Stimulated activated CD8-positive, alpha-beta memory T cell treated with anti-CD3 and anti-CD28 coated beads, Interleukin-15, amount 100 ng/mL, for 24 hours (primary cell): ENCODE results near the gene TNFAIP8.

ENCODE experiments used
- DNase-seq: peaks from one replicate; pipeline ENCODE4 v3.0.0-alpha.2; 2020; ENCODE audit warnings: low read depth

TNFAIP8 gene

DNA sequence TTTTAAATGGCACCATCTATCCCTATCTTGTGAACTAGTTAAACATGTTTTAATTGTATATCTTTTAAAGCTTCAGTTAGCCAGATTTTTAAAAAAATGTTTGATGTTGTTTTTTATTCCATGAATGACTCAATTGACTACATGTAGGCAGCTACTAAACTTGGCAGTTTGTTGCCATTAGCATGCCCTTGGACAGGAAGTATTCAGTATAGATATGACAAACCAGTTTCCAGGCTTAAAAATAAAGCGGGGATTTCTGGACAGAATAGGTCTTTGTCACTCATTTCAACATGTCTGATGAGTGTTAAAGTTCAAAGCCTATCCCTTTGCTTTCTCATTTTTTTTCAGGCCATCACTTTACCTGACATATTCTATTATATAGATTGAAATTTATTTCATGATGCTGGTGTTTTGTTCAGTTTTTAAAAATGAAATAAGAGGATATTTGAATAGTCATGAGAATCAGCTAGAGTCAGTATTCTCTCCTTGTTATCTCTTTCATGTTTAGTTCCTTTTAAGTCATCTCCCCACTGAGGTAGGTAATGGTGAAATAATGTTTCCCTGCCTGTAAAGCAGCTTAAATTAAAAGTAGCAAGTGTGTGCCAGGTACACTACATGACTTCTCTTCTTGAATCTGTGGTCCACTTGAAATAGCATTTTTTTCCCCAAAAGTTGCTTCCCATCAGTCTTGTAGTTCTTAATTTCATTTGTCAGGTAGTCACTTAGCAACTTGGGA is 11.9 kb downstream of the TNFAIP8 start:
- DNase-seq: no peak

DNA sequence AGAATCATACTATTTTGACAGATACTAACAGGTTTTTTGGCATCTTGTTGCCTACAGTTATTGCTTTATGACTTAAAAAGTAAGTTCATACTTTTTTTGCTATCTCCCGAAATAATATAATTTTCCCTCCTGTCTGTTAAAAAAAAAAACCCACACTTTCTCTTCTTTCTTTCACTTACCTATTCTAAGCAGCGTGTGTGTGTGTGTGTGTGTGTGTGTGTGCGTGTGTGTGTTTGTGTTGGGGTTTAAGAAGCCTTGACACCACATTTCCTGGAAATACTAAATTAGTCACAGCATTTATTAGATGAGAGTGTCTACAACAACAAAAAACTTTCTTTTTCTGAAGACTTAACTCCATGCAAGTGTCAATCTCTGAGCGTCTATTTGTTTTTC is 12.4 kb downstream of the TNFAIP8 start:
- DNase-seq: no peak

DNA sequence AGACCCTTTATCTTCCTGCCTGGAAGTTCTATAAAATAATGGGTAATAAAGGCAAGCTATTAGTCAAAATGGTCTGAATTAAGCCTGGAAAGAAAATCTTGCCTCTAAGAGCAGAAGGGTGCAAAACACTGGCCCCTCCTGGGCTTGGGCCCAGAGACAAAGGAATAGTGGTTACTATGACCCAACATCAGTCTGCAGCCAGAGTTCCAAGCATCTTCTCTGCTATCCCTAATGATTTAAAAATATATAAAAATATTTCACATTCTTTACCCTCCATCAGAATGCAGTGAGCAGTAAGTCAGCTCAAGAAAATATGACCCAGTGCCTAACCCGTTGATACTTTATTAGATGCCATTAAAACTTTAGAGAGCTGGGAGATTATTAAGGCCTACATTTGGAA is 14.7 kb downstream of the TNFAIP8 start:
- DNase-seq: no peak

- no peak for DNase-seq
These were observed 15.3 kb downstream of the TNFAIP8 start for GRCh38 chr5:119371146-119371545.

GRCh38 chr5:119373449-119373858 is 17.6 kb downstream of the TNFAIP8 start:
- DNase-seq: no peak

- DNase-seq: no peak
These were observed 19.1 kb downstream of the TNFAIP8 start for GRCh38 chr5:119374901-119375300.

DNA sequence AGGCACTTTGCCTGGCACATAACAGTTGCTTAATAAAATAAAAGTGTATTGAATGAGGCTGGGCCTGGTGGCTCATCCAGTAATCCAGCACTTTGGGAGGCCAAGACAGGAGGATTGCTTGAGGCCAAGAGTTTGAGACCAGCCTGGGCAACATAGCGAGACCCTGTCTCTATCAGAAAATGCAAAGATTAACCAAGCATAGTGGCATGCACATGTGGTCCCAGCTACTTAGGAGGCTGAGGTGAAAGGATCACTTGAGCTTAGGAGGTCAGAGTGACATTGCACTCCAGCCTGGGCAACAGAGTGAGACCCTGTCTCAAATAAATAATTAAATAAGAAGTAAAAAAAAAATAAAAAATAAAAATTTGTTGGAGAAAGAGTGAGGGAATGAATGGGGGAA is 21.2 kb downstream of the TNFAIP8 start:
- no peak for DNase-seq

DNA sequence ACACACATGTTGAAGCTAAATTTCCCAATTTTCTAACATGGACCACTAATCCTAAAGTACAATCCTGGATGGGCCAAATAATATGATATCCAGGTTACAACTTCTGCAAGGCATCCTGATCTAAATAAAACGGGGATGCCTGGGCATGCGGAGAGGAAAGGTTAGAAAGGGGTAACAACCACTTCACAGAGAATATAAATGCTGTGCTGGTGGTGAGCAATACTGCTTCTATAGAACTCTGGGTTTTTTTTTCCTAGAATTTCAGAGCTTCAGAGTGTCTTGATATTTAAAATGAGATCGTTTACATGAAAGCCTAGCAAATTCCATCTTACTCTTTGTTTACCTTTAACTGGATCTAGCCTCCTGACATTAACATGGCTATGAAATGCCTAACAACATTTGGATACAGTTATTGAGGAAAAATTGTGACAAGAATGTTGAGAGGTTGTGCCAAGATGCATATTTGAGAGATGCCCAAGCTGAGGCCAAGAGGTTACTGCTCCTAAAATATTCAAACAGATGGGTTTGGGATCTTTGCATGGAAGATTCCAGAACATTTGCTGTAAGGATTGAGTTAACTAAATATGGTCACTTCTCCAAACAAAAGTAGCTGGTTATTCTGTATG is 22.4 kb downstream of the TNFAIP8 start:
- no peak for DNase-seq

DNA sequence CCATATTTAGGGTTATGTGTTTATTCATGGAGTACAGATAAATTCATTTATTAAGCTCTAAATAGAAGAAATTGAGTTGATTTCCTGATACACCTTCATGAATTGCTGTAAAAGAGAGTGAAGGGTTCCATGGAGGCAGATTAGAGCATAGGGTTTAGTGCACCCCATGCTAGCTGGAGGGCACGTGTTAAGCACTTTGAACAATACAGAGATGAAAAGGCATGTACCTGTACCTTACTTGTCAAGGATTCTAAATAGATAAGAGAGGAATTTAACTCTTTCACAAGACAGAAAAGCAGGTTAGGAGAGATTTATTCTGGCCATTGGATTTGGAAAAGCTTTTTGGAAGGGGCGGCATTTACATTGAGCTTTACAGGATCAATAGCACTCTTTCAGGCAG is 23.3 kb downstream of the TNFAIP8 start:
- no peak for DNase-seq

DNA sequence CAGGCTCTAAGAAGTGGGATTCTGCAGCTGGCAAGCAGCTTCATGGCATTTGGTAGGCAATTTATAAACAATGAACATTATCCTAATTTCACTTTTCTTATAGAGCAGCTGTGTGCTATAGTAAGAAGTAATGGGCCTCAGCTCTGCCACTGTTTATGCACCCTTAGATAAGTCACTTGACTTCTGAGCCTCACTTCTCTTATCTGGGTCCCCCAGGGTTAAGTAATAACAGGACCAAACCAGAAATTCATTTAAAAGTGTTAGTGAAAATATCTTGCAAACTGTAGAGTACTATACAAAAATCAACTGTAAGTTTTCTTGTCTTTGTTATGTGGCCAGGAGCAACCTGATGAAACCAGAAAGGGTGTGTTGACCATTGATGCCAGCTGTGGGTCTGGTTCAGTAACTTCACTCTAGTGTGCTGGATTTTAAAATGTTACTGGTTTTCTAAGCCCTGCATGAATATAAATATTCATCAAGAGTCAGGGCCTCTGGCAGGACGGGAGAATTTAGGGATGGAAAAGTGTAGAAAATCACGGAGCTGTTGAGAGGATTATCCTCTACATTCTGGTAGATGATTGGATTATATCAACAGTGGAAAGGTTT is 24.2 kb downstream of the TNFAIP8 start:
- DNase-seq: no peak

GRCh38 chr5:119382169-119382568 is 26.4 kb downstream of the TNFAIP8 start:
- no peak for DNase-seq

DNA sequence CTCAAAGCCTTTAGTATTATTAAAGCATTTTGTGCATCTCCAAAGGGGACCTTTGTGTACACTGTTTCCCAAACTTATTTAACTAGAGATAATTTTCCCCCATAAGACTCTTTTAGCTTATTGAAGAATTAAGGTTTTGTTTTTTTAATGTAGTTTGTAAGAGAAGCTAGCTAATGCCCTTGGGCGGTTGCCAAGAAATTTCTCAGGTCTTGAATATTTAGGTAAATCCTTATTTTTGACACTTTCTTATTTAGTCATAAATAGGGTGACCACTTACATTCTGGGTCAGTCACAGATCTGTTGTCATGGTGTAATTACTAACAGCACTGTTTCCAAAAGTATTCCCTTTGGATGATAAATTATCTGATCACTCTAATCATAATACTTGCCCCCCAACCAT is 27.2 kb downstream of the TNFAIP8 start:
- no peak for DNase-seq

- no peak for DNase-seq
These were observed 29.3 kb downstream of the TNFAIP8 start for GRCh38 chr5:119385136-119385535.

GRCh38 chr5:119385536-119386128 is 29.8 kb downstream of the TNFAIP8 start:
- DNase-seq: no peak

GRCh38 chr5:119386596-119387344 is 31.0 kb downstream of the TNFAIP8 start:
- DNase-seq: no peak

DNA sequence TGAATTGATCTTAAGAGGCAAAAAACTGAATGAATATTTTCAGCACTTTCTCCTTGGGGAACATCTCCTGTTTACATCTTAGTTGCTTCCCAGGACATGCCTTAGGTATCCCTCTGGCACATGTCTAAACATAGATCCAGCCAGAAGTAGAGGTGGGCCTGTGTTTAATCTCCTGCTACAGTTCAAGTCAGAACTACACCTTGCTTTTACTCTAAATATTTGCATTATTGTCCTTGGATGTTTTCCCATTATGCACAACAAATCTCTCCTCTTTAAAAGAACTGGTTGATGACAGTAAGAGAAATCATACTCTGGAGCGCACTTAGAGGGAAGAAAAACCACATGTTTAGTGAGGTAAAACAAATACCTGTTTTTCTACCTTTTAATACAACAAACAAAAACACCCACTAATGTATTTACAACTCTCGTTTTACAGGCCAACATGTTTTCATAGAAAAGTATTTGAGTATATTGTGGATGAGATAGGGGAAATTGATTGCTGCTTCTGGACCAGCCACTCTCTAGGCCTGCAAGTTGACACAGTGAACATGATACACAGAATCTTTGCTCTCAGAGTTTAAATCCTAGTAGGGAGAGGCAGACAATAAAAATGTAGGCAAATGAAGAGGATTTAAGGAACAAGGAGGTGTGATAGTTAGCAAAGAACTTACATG is 32.3 kb downstream of the TNFAIP8 start:
- no peak for DNase-seq

DNA sequence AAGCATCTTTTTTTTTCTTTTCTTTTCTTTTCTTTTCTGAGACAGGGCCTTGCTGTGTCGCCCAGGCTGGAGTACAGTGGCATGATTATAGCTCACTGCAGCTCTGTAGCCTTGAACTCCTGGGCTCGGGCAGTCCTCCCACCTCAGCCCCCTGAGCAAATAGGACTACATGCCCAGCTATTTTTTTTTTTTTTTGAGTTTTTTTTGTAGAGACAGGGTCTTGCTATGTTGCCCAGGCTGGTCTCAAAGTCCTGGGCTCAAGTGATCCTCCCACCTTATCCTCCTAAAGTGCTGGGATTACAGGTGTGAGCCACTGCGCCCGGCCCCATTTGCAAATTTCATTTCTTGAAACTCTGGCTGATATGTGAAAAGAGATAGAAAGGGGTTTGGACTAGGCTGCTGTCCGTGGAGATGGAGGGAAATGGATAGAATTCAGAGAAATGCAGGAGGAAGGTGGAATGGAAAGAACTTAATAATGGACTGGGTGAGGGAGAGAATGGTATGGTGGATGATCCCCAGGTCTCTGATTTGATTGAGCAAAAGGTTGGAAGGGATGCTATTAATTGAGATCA is 32.9 kb downstream of the TNFAIP8 start:
- no peak for DNase-seq

DNA sequence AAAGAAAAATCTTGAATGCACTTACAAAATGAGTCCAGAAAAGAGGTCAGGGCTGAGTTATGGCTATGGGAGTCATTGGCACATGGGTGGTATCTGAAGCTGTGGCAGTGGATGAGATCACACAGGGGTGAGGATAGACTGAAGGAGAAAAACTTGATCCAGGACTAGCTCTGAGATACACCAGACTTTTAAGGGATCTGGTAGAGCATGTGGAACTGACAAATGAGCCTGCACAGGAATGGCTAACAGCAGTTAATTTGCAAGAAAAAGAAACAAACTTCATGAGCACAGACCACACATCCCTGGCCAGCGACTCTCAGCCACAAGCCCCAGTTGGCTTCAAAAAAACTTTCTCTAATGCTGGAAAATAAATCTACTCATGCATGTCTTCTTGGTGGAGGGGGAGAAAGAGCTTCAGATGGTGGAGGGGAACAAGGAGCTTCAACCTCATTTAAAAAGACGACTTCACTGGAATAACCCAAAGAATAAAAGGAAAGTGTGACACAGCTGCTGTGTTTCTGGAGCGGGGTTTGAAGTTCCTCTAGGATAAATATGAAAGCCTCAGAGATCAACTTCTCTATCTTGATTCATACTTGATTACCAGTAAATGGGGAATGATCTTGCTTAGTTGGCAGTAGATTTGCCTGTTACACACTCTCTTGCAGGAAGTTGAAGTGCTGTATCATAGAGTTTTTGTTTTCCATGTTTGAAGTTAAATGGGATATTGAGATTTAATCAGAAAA is 33.6 kb downstream of the TNFAIP8 start:
- no peak for DNase-seq

GRCh38 chr5:119390404-119390803 is 34.6 kb downstream of the TNFAIP8 start:
- DNase-seq: no peak

- DNase-seq: no peak
These were observed 37.4 kb downstream of the TNFAIP8 start for GRCh38 chr5:119393201-119393691.

DNA sequence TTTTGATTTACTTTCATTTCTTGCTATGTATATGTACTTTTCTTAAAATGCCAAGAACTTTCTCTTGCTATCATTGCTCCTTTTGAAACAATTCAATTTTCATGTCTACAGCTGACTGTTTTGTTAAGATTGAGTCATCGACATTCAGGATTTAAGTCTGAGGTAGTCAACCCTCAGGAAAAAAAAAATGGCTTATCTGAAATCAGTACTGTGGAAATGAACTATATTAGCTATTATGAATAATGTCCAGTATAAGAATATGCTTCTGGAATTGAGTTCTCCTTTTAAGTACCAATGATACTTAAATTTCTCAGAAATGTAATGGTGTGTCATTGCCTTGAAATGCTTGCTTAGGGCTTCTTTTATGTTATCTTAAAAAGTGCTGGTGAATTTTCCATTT is 37.9 kb downstream of the TNFAIP8 start:
- no peak for DNase-seq
